ENCODE results near the gene C20orf141.
A peak's percentile ranks its signal among the peaks of the same experiment; 100 is the strongest.

C20orf141 gene

DNA sequence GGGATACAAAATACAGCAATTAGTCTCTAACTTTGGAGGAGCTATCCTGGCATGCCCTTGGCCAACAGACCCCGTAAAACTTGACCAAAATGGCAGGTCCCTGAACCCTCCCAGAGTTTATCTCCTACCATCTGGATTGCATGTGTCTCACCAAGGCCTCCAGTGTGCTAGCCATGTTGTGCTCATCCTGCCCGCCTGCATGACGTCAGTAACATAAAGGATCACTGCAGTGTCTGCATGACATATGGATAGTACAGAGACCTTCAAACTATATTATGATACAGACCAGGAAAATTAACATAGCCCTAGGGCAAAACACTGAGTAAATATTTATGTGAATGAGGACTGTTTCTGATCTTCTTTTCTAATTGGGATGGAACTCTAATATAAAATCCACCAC is 39.6 kb upstream of the C20orf141 start:
- Histone ChIP-seq H3K36me3 (ENCODE audit: control insufficient read depth, insufficient read depth, low read length) (no peaks in the 10 kb centered on the region), H3K27me3 (replicated peaks; ENCODE audit: control insufficient read depth, insufficient read depth, low read length) (no peaks in the 10 kb centered on the region), H3K4me3 (replicated peaks; ENCODE audit: low read depth, low read length) (no peak overlapping the region)
- no peak for TF ChIP-seq CTCF (IDR thresholded peaks at IDR 0.05; ENCODE audit: insufficient read depth, low read length, poor library complexity, severe bottlenecking)
- DNase-seq (ENCODE audit: extremely low read depth, insufficient read length), result no peak

- TF ChIP-seq CTCF (IDR thresholded peaks at IDR 0.05; ENCODE audit: insufficient read depth, low read length, poor library complexity, severe bottlenecking), result no peak
- H3K4me3 ChIP-seq (replicated peaks; ENCODE audit: low read depth, low read length), result no peak overlapping the region
- no peak for DNase-seq (ENCODE audit: extremely low read depth, insufficient read length)
- no peaks in the 10 kb centered on the region for H3K36me3 ChIP-seq (ENCODE audit: control insufficient read depth, insufficient read depth, low read length)
- H3K27me3 ChIP-seq (replicated peaks; ENCODE audit: control insufficient read depth, insufficient read depth, low read length), result no peaks in the 10 kb centered on the region; the same call in 1 of the 2 replicates
These were observed 36.0 kb upstream of the C20orf141 start for GRCh38 chr20:2778602-2779321.

DNA sequence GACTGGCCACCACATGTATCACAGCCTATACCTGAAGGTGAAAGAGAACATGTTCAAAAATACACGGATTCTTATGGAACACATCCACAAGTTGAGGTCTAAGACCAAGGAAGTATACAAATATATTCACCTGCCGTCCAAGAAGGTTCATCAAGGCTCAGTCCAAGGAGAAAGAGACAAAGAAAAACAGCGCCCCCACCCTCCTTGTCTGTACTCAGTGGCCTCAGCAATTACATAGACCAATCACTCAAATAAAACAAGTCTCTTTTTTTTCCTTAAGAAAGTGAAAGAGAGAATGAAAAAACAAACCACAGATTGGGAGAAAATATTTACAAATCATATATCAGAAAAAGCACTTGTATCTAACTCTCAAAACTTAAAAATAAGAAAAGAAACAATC is 33.8 kb upstream of the C20orf141 start:
- peak; percentile 3 for TF ChIP-seq CTCF (IDR thresholded peaks at IDR 0.05; ENCODE audit: insufficient read depth, low read length, poor library complexity, severe bottlenecking)
- DNase-seq (ENCODE audit: extremely low read depth, insufficient read length), result no peak
- Histone ChIP-seq H3K36me3 (ENCODE audit: control insufficient read depth, insufficient read depth, low read length) (no peaks in the 10 kb centered on the region), H3K4me3 (replicated peaks; ENCODE audit: low read depth, low read length) (no peak overlapping the region), H3K27me3 (replicated peaks; ENCODE audit: control insufficient read depth, insufficient read depth, low read length) (no peaks in the 10 kb centered on the region; the same call in 1 of the 2 replicates)

DNA sequence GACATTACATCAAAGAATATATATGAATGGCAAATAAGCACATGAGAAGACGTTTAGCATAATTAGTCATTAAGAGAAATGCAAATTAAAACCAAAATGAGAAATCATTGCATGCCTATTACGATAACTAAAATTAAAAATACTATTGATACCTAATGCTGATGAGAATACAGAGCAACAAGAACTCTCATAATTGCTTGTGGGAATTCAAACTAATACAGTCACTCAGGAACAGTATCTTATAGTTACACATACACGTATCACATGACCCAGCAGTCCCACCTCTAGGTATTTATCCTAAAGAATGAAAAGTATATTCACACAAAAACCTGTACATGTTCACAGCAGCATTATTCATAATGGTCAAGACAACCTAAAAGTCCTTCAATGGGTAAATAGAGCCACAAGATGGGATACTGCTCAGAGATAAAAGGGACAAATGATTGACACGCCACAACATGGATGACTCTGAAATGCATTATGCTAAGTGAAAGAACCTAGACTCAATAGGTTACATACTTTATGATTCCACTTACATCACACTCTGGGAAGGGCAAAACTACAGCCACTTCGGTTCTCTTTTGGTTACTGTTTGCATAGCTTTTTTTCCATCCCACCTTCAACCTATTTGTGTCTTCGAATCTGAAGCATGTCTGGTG is 30.8 kb upstream of the C20orf141 start:
- TF ChIP-seq CTCF (IDR thresholded peaks at IDR 0.05; ENCODE audit: insufficient read depth, low read length, poor library complexity, severe bottlenecking), result no peak
- Histone ChIP-seq H3K27me3 (replicated peaks; ENCODE audit: control insufficient read depth, insufficient read depth, low read length) (no peaks in the 10 kb centered on the region; the same call in 1 of the 2 replicates), H3K4me3 (replicated peaks; ENCODE audit: low read depth, low read length) (no peak overlapping the region), H3K36me3 (ENCODE audit: control insufficient read depth, insufficient read depth, low read length) (no peaks in the 10 kb centered on the region)
- no peak for DNase-seq (ENCODE audit: extremely low read depth, insufficient read length)

DNA sequence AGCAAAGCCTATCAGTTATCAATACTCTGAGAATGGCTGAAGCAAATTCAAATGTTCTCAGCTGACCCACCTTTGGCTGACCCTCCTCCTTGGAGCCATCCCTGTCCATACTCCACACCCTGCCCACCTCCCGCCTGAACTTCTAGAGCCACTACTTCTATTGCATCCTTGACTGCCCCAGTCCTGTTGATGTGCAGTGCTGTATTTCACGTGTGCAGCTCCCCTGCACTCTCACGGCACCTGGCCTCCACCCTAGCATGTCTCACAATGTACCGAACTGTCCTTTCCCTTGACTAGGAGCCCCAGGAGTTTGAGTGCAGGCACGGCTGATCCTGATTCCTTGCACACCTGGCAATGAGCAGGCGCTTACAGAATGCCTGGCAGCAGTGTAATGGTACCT is 21.3 kb upstream of the C20orf141 start:
- H3K36me3 ChIP-seq (ENCODE audit: control insufficient read depth, insufficient read depth, low read length), result no peaks in the 10 kb centered on the region
- H3K4me3 ChIP-seq (replicated peaks; ENCODE audit: low read depth, low read length), result no peak overlapping the region
- H3K27me3 ChIP-seq (replicated peaks; ENCODE audit: control insufficient read depth, insufficient read depth, low read length), result no peaks in the 10 kb centered on the region; the same call in 1 of the 2 replicates
- DNase-seq (ENCODE audit: extremely low read depth, insufficient read length), result no peak
- no peak for TF ChIP-seq CTCF (IDR thresholded peaks at IDR 0.05; ENCODE audit: insufficient read depth, low read length, poor library complexity, severe bottlenecking)
